ELR (cell line): Measurements from ENCODE around the gene PPARGC1A.
A peak's percentile ranks its signal among the peaks of the same experiment; 100 is the strongest.

Source experiments
- DNase-seq: peaks from one replicate; pipeline ENCODE4 v3.0.0-alpha.2; 2015; ENCODE audit warnings: low read depth

The PPARGC1A gene

GRCh38 chr4:23881674-23882337, 8.0 kb downstream of the PPARGC1A start:
- DNase-seq, result no peak

GRCh38 chr4:23881052-23881501, 8.8 kb downstream of the PPARGC1A start:
- DNase-seq, result no peak

- no peak for DNase-seq
Observed at GRCh38 chr4:23878912-23879732, 10.7 kb downstream of the PPARGC1A start.

- no peak for DNase-seq
Observed at GRCh38 chr4:23878246-23878891, 11.5 kb downstream of the PPARGC1A start.

GRCh38 chr4:23877758-23878229, 12.1 kb downstream of the PPARGC1A start:
- DNase-seq, result peak; percentile 25

GRCh38 chr4:23876418-23877089, 13.3 kb downstream of the PPARGC1A start:
- DNase-seq, result no peak

GRCh38 chr4:23875317-23875716, 14.5 kb downstream of the PPARGC1A start:
- DNase-seq, result no peak

GRCh38 chr4:23874536-23874901, 15.3 kb downstream of the PPARGC1A start:
- DNase-seq, result no peak

- DNase-seq, result no peak
Observed at GRCh38 chr4:23873717-23874535, 15.9 kb downstream of the PPARGC1A start.

GRCh38 chr4:23871426-23871825, 18.4 kb downstream of the PPARGC1A start:
- DNase-seq, result no peak

- no peak for DNase-seq
Observed at GRCh38 chr4:23866450-23867075, 23.3 kb downstream of the PPARGC1A start.

GRCh38 chr4:23861897-23862296, 27.9 kb downstream of the PPARGC1A start:
- DNase-seq, result no peak

- DNase-seq, result no peak
Observed at GRCh38 chr4:23860919-23861318, 28.9 kb downstream of the PPARGC1A start.

GRCh38 chr4:23857367-23857959, 32.4 kb downstream of the PPARGC1A start:
- DNase-seq, result peak; percentile 11

- no peak for DNase-seq
Observed at GRCh38 chr4:23856630-23857029, 33.2 kb downstream of the PPARGC1A start.

GRCh38 chr4:23855912-23856605, 33.8 kb downstream of the PPARGC1A start:
- peak; percentile 27 for DNase-seq

GRCh38 chr4:23853986-23854660, 35.7 kb downstream of the PPARGC1A start:
- no peak for DNase-seq

- DNase-seq, result no peak
Observed at GRCh38 chr4:23851464-23851863, 38.4 kb downstream of the PPARGC1A start.

- DNase-seq, result no peak
Observed at GRCh38 chr4:23847158-23847557, 42.7 kb downstream of the PPARGC1A start.
